DMS79 (cell line): ENCODE results near the gene TRUB2.
A peak's percentile ranks its signal among the peaks of the same experiment; 100 is the strongest.

ENCODE experiments used
- DNase-seq: peaks from one replicate; lab custom pipeline; 2025; lab: John Stamatoyannopoulos, UW

TRUB2 gene, protein sequence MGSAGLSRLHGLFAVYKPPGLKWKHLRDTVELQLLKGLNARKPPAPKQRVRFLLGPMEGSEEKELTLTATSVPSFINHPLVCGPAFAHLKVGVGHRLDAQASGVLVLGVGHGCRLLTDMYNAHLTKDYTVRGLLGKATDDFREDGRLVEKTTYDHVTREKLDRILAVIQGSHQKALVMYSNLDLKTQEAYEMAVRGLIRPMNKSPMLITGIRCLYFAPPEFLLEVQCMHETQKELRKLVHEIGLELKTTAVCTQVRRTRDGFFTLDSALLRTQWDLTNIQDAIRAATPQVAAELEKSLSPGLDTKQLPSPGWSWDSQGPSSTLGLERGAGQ

DNA sequence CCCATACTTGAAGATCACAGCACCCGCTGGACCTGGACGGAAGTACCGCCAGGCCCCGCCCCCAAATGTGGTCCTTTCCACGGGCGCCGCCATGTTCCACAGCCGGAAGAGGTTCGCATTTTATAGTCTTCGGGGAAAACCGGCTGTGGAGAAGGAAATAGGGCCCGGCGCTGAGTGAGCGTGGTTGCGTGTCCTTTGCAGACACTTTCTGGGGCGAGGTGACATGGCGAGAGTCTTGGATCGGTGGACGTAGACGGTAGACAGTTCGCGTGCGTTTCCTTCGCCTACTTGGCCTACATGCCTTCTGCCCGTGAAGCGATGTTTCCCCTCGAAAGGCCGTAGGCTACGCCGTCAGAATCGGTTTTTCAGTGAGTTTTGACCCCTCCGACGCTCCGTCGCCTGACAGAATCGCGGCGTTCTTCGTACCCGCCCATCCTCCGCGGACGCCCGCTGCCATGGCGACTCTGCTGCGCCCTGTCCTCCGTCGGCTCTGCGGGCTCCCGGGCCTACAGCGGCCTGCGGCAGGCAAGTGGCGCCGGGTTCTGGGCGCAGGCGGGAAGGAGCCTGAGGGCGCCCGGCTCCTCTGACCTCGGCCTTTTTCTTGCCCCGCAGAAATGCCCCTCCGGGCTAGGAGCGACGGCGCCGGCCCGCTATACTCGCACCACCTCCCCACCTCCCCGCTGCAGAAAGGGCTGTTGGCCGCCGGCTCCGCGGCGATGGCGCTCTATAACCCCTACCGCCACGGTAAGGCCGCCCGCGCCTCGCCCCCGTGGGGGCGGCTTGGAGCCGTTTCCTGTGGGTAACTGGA lies at the start of gene TRUB2, which contains the start of gene COQ4:
Gene TRUB2, minus strand, starts transcription at position 44 of the 808 bp plus-strand sequence. Its CDS starts 39 bp downstream, at position 5.
Gene COQ4, plus strand, starts transcription at position 436 of the 808 bp plus-strand sequence. Its CDS starts 20 bp downstream, at position 456.
- peak; percentile 92 for DNase-seq

DNA sequence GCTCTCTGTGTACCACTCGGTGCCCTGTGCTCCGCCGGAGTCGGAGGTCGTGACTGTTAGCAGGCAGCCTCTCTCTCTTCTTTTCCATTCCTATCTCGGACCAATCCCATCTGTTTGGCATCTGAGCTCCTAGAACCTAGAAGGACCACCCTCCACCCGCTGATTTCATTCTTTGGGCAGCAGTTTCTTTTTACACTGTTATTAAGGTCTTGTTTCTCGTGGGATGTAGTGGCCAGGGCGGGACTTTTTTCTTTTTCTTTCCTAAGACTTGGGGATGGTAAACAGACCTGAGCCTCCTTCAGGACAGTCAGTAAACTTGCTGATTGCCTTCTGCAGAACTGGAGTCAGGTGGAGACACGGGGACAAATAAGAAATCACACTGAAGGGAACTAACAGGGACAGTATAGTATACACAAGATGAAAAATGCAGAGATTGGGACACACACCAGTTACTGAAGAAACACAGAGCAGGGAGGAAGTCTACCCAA lies 49.4 kb upstream of the TRUB2 start:
- DNase-seq = no peak

DNA sequence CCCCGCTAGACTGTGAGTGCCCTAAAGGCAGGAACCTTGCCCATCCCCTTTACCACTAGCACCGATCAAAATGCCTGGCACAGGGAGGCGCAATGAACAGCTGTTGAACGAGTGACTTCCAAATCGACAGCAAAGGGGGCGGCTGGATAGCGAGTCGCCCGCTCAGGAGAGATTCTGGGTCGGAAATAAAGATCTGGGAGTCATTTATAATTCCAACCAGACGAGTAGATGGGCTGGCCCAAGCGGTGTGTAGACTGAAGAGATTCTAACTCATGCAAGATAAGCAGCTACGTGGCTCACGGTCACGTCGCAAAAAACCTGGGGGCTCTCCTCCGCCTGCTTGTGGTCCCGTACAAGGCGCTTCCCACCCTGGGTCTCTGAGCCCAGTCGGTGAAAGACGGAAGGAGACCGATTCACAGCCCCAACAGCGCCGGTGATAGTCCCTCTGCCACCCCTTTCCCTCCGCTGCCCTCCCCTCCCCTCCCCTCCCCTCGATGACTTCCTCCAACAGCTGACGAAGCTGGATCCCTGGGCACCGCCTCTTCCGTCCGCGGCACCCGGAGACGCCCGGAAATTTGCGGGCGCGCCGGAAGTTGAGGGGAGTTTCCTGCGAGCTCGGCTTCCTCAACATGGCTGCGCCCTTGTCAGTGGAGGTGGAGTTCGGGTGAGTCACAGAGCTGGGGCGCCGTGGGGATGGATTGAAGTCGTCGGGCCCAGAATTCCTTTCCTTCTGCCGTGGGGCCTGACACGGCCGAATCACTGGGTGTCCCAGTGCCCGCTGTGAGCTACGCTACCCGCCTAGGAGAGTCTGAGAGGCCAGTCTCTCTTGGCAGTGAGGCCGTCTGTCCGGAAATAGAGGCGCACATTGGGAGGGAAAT lies 48.7 kb upstream of the TRUB2 start, which contains the start of gene URM1:
Gene URM1, plus strand, starts transcription at position 623 of the 878 bp plus-strand sequence. Its CDS starts 7 bp downstream, at position 630.
- DNase-seq = peak; percentile 94

DNA sequence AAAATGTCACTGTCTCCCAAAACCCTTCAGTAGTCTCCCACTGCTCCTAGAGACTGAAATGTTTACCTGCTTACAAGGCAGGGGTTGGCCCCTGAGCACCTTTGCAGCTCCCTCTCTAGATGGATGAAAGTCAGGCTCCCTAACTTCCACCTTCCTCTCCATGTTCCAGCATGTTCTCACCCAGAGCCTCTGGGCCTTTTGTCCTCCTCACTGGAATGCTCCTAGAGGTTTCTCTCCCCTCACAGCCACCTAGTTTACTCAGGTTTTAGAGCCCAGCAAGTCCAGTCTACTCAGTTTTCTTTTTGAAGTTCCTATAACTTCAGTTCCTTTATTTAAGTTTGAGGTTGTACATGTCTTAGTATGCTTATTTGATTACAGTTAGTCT lies 48.1 kb upstream of the TRUB2 start:
- DNase-seq = no peak

DNA sequence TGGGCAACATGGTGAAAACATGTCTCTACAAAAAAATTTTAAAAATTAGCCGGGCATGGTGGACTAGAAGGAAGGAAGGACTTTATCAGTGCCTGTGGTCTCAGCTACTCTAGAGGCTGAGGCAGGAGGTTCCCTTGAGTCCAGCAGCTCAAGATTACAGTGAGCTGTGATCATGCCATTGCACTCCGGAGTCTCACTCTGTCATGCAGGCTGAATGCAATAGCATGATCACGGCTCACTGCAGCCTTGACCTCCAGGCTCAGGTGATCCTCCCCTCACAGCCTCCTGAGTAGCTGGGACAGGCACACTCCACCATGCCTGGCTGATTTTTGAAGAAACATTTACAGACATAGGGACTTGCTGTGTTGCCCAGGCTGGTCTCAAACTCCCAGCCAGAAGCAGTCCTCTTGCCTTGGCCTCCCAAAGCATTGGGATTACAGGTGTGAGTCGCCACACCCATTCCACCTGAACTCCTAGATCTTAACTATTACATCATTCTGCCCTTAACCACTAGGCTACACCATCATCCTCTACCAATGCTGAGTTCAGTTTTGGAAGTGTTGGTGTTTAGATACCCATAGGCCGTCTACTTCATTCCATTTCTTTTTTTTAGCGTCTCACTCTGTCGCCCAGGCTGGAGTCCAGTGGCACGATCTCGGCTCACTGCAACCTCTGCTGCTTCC lies 46.9 kb upstream of the TRUB2 start:
- DNase-seq = no peak

DNA sequence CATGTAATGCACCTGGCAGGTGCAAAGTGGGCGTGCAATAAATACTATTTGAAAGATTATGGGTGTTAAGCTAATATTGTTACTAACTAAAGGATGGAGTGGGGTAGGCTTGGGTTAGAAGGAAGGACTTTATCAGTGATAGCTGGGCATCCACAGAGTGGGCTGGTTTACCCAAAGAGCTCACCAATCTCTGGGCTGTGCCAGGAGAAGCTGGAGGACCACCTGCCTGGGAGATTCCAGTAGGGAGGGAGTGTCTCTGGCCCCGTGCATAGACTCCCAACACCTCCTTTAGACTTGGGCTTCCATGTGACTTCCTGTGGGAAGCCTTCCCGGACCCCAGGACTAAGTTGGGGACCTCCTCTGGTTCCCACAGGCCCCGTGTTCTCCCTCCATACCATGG lies 43.3 kb upstream of the TRUB2 start:
- no peak for DNase-seq

DNA sequence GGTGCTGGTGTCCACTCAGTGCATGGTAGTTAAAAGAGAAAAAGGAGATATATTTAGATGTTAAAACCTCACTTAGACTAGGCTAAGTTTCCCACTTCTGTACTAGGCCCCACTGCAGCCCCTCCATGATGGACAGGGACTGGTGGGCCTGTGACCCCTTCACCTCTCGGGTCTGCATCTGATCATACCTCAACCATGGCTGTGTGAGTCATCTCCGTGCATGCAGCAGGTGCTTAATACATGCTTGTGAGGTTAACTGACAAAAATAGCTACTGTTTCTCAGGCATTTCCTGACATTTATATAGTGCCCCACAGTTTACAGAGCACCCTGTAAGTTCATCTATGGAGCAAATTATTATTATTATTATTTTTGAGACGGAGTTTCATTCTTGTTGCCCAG lies 40.5 kb upstream of the TRUB2 start:
- no peak for DNase-seq

DNA sequence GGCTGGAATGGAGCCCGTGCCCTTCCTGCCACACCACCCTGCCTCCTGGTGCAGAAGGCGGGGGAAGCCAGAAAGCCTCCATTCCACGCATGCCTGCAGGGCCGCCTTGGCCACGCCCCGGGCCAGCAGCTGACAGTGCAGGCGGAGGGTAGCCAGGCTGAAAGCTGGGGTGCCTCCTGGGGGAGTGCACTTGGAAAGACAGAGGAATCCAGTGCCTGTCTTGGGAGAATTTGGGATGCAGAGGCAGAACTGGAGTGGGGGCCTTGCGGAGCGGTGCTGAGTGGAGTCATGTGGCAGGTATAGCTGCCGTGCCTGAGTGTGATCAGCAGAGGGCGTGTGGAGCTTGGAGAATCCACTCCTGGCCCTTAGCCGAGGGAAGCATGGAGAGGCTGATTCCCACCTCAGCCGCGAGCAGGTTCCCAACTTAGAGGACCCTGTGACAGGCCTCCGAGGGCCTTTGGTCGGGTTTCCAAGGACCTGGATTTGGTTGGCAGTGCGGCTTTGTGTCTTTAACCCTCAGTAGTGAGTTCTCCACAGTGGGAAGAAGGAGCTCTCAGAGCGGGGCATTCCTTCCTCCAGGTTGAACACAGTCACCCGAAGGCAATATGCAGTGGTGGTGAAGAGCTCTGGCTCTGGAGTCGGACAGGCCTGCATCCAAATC lies 39.9 kb upstream of the TRUB2 start:
- peak; percentile 63 for DNase-seq

DNA sequence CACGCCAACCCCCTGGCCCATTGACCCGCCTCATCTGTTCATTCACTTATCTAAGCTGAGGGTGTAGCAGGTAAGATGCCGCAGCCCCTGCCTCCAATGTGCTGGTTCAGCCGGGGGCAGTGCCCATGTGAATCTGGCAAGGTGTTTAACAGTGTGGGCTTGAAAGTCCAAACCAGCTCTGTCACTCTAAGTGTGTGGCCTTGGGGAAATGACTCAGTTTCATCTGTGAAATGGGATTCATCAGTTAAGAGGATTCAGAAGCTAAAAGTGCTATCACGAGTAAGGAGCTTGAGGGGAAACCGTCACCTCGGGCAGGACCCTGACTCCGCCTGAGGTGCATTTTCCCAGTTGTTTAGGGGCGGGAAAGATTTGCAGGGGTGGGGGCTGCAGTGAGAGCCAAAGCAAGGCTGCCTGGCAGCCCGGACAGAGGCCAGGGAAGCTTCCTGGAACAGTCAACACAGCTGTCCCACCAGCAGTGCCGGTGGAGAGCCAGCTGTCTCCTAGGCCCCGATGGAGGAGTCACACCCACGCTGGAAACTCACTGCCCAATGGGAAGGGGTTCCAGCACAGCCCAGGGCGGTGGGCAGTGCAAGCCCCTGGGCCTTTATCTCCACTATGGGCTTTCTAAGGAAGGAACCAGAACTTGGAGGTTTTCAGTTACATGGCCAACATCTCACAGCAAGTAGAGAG lies 39.2 kb upstream of the TRUB2 start:
- no peak for DNase-seq

DNA sequence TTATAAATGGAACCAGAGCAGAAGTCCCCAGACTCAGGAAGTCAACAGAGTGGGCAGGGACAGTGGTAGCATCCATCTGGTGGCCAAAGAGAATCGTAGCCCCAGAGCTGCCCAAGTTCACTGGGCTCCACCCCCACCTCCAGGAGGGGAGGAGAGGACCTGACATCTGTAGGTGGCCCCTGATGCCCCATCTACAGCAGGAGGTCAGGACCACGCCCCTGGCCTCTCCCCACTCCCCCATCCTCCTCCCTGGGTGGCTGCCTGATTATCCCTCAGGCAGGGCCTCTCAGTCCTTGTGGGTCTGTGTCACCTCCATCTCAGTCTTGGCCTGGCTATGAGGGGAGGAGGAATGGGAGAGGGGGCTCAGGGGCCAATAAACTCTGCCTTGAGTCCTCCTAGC lies 38.6 kb upstream of the TRUB2 start:
- DNase-seq = no peak

DNA sequence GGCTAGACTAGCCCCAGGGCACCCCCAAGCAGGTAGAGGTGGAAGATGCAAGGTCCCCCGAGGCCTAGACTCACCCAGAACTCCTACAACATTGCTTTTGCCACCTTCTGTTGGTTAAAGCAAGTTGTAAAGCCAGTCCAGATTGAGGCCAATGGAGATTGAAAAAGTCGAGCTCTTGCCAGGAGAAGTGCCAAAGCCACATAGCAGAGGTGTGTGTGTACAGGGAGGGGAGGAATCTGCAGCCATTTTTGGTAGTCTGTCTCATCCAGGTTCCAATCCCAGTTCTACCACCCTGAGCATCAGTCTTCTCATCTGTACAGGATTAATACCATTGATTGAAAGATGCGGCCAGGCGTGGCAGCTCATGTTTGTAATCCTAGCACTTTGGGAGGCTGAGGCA lies 36.6 kb upstream of the TRUB2 start:
- DNase-seq = no peak

DNA sequence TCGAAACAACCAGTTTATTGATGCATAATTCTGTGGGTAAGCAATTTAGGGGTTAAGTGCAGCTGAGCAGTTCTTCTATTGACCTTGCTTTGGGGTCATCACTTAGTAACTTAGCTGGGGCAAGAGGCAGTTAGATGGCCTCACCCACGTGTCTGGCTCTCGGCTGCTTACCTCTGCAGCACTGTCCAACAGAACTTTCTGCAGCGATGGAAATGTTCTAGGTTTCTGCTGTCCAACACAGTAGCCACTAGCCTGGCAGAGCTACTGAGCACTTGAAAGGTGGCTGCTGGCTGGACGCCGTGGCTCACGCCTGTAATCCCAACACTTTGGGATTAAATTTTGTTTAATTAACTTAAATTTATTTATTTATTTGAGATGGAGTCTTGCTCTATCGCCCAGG lies 35.8 kb upstream of the TRUB2 start:
- no peak for DNase-seq

DNA sequence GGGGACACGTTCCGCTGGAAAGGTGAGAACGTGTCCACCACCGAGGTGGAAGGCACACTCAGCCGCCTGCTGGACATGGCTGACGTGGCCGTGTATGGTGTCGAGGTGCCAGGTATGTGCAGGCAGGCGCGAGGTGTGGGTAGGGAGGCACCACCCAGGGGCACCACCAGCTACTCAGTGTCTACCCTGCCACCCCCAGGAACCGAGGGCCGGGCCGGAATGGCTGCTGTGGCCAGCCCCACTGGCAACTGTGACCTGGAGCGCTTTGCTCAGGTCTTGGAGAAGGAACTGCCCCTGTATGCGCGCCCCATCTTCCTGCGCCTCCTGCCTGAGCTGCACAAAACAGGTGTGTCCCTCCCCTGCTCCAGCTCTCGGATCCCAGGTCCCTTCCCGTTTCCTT lies 33.2 kb upstream of the TRUB2 start:
- DNase-seq = no peak

DNA sequence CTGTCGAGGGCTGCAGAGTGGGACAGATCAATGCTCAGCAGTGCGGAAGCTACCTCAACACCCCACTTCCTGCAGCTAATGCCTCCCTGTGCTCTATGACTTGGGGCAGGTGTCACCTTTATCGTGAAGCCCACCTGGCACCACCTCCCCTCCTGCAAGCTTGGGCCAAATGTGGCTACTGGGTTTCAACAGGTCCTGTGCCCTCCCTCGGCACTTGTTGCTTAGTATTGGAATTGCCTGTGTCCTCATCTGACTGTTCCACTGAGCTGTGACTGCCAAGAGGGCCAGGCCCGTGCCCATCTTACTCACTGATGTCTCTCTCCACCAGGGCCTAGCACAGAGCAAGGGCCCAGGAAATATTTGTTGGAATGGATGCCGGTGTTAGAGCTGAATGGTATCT lies 27.5 kb upstream of the TRUB2 start:
- no peak for DNase-seq

DNA sequence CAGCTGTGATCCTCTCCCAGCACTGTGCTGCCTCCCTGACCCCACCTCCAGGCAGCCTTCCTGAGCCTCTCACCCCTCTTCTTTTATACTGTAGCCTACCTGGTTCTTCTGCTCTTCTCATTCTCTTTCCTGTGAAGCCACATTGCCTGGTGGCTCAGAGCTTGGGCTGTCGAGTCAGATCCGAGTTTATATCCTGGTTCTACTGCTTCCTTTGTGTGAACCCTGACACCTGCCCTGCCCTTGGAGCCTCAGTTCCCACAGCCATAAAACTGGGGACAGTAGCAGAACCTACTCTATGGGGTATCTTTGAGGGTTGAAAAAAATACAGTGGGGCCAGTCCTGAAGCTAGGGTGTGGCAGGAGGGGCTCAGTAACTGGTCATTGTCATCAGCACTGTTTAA lies 26.9 kb upstream of the TRUB2 start:
- no peak for DNase-seq

DNA sequence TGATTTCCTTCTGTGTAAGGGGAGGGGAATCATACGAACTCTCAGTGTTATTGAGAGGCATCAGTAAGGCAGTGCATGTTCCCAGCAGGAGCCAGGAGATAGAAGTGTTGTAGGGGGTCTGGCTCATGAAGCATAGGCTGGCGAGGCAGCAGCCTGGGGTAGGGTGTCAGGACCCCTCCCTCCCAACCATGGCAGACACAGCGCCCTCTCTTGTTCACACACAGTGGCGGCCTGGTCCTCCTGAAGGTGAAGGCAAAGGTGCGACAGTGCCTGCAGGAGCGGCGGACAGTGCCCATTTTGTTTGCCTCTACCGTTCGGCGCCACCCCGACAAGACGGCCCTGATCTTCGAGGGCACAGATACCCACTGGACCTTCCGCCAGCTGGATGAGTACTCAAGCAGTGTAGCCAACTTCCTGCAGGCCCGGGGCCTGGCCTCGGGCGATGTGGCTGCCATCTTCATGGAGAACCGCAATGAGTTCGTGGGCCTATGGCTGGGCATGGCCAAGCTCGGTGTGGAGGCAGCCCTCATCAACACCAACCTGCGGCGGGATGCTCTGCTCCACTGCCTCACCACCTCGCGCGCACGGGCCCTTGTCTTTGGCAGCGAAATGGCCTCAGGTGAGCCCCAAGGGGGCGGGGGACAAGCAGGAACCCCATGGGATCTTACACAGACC lies 22.8 kb upstream of the TRUB2 start:
- no peak for DNase-seq

DNA sequence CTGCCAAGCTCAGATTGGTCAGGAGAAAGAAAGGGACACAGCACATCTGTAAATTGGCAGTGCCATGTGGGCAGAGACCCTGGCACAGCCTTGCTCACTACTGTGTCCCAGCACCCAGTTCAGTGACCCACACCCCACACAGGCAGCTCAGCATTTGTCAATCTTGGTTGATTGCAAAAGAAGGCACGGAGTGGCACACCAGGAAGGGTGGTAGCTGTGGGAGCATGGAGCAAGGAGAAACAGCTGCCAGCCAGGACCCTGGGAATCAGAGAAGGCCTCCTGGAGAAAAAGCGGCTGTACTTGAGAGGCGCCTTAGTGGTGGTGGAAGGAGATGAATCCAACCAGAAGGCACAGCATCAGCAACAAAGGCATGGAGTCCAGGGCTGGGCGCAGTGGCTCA lies 21.6 kb upstream of the TRUB2 start:
- DNase-seq = no peak

DNA sequence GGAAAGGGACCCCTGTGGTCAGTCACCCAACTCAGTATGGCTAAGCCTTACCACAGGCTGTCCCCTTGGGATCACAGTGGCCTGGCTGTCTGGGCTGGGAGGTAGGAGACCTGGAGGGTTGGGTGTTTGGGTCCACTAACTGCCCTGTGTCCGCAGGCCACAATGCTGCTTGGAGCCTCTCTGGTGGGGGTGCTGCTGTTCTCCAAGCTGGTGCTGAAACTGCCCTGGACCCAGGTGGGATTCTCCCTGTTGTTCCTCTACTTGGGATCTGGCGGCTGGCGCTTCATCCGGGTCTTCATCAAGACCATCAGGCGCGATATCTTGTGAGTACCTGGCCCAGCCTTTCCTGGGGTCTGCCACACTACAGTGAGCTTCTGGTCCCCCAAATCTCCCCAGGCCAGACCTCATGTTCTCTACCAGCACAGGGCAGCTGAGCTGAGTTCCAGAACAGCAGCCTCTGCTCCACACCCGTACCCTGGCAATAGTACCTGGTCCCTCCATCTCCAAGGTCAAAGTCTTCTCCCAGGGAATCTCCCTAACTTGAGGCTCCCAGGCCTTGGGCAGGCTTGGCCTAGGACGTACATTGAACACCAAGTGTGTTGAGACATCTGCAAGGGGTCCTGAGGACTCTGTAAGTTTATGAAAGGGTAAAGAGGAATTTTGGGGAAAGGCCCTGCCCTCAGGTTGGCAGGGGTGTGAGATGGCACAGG lies 20.9 kb upstream of the TRUB2 start:
- DNase-seq = no peak

DNA sequence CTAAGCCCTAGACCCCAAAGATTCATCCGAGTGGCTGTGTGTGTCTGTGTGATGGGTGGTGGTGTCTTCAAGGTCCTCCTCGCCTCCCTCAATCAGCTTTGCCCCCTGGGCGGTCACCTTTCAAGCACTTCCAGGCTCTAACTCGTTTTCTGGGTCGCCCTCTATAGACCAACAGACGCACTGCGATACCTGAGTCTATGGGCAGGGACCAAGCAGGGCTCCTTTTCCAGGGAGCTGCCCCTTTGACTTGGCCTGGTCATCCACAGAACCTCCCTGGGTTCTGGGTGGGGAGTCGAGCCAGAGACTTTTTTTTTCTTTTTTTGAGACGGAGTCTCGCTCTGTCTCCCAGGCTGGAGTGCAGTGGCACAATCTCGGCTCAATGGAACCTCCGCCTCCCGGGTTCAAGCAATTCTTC lies 19.2 kb upstream of the TRUB2 start:
- peak; percentile 32 for DNase-seq
